GM19099 (cell line): ENCODE data around the gene RUNDC3A.
A peak's percentile ranks its signal among the peaks of the same experiment; 100 is the strongest.

ENCODE experiments used
- POLR2A ChIP-seq: IDR thresholded peaks from 3 replicates; pipeline ENCODE4 v1.6.1; 2011; ENCODE audit warnings: low read depth; ENCODE audit not compliant: insufficient read length; ENCODE audit errors: extremely low read depth

The RUNDC3A gene

GRCh38 chr17:44323359-44324091 lies 15.1 kb downstream of the RUNDC3A start:
- TF ChIP-seq POLR2A: no peak

- TF ChIP-seq POLR2A: no peak
These were observed 15.7 kb downstream of the RUNDC3A start for GRCh38 chr17:44324092-44324570.

GRCh38 chr17:44324571-44325275 lies 16.3 kb downstream of the RUNDC3A start, which contains the start of gene SLC25A39:
SLC25A39 (minus strand) TSS chr17:44324823; CDS start chr17:44323562, 1,261 bp downstream.
- TF ChIP-seq POLR2A: peak; percentile 86

GRCh38 chr17:44326861-44327444 lies 18.6 kb downstream of the RUNDC3A start:
- peak; percentile 23 for TF ChIP-seq POLR2A

- no peak for TF ChIP-seq POLR2A
These were observed 19.5 kb downstream of the RUNDC3A start for GRCh38 chr17:44327715-44328449.

GRCh38 chr17:44331249-44331760 lies 22.9 kb downstream of the RUNDC3A start:
- no peak for TF ChIP-seq POLR2A

- no peak for TF ChIP-seq POLR2A
These were observed 25.0 kb downstream of the RUNDC3A start for GRCh38 chr17:44333371-44333770.

GRCh38 chr17:44334315-44334714 lies 25.9 kb downstream of the RUNDC3A start:
- TF ChIP-seq POLR2A: no peak

- TF ChIP-seq POLR2A: no peak
These were observed 26.3 kb downstream of the RUNDC3A start for GRCh38 chr17:44334727-44335126.

GRCh38 chr17:44335564-44335963 lies 27.2 kb downstream of the RUNDC3A start:
- TF ChIP-seq POLR2A: no peak

GRCh38 chr17:44335968-44336367 lies 27.6 kb downstream of the RUNDC3A start:
- TF ChIP-seq POLR2A: no peak

- TF ChIP-seq POLR2A: no peak
These were observed 30.3 kb downstream of the RUNDC3A start for GRCh38 chr17:44338702-44339101.

GRCh38 chr17:44343510-44344209 lies 35.3 kb downstream of the RUNDC3A start:
- TF ChIP-seq POLR2A: no peak

GRCh38 chr17:44344939-44345453 lies 36.6 kb downstream of the RUNDC3A start, which contains the start of gene GRN:
GRN (plus strand) TSS chr17:44345302; CDS start chr17:44349165, 3,863 bp downstream.
- TF ChIP-seq POLR2A: peak; percentile 96
